Fibroblast of villous mesenchyme (primary cell): ENCODE measurements around the gene RTN4R. TPM values are rescaled to one million over a fixed set of nuclear protein-coding genes. Genes with fewer than 3 reads are reported as not detected.

ENCODE experiments used
- DNase-seq: peaks from one replicate; pipeline ENCODE4 v3.0.0-alpha.2; 2010; ENCODE audit warnings: low read depth
- H3K4me3 ChIP-seq: 2 replicates; pipeline ENCODE4 v1.5.1; 2011; ENCODE audit warnings: low read depth, mild to moderate bottlenecking, low read length
- CTCF ChIP-seq: IDR thresholded peaks from 2 replicates; pipeline ENCODE4 v1.5.1; 2012; ENCODE audit warnings: low read depth, mild to moderate bottlenecking, low read length; ENCODE audit not compliant: insufficient read depth
- total RNA-seq: library from RNA; depleted of rRNA; stranded (reverse); fragments of >200 nt; gene quantifications from 2 replicates; pipeline ENCODE4 v1.2.3, GENCODE V29; 2012

RTN4R gene
- total RNA-seq, 1 donor = 1.3 TPM

DNA sequence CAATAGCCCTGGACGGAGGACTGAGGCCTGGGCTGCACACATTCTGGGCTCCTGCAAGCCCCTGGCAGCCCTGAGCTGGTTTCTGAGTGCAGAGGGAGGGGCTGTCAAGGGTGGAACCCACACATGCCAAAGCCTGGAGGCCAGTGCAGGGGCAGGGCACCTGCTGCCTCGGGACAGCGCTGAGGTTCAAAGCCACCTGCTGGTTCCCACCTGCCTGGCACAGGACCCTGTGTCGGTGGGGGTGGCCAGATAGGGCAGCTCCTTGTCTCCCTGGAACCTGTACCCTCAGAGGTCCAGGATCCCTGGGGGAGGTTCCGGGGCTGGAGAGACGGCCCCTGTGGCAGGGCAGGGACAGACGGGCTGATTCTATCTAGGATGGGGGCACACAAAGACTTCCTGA is 40.8 kb downstream of the RTN4R start:
- no peak for DNase-seq
- no peak for TF ChIP-seq CTCF

GRCh38 chr22:20226760-20227350 is 41.3 kb downstream of the RTN4R start:
- DNase-seq = no peak
- no peak for TF ChIP-seq CTCF
- H3K4me3 ChIP-seq = no peak overlapping the region

More for the DNA sequence above, 40.8 kb downstream of the RTN4R start:
- no peak overlapping the region for H3K4me3 ChIP-seq

DNA sequence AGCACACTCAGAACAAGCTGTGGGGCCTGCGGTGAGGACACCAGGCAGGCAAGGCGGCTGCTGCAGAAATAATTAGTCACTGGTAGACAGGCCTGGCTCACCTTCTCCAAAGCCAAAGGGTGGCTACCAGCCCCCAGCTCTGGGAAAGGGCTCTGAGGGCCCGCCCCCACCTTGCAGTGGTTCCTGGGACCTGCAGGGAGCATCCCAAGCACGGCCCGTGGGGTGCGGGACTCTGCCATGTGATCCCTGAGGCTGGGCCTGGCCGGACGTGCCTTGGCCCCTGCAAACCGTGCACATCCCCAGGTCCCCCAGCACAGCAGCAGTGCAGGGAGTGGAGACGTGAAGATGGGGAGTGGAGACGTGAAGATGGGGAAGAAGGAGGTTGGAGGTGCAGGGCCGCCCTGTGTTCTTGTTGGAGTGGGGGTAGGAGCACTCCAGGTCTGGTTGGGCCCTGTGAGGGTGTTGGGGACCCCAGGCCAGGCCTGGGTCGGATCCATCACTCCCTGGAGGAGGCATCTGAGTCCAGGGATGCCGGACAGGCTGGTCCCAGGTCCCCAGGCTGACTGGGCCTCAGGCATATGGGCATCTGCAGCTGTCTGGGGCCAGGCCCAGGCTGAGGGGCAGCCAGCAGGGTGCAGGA is 41.9 kb downstream of the RTN4R start:
- DNase-seq = no peak
- no peak for TF ChIP-seq CTCF
- no peak overlapping the region for H3K4me3 ChIP-seq

DNA sequence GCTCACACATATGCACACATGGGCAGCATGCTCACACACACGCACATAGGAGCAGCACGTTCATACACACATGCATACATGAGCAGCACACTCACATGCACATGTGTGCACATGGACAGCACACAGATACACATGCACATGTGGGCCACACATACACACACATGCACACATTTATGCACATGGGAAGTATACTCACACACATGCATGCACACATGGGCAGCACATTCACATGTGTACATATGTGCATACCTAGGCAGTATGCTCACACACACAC is 42.5 kb downstream of the RTN4R start:
- DNase-seq = no peak
- TF ChIP-seq CTCF = no peak
- H3K4me3 ChIP-seq = no peak overlapping the region

- DNase-seq = no peak
- H3K4me3 ChIP-seq = no peak overlapping the region
- no peak for TF ChIP-seq CTCF
Measured at GRCh38 chr22:20224917-20225692, 43.0 kb downstream of the RTN4R start.

GRCh38 chr22:20224256-20224626 is 43.9 kb downstream of the RTN4R start:
- no peak overlapping the region for H3K4me3 ChIP-seq
- no peak for DNase-seq
- no peak for TF ChIP-seq CTCF
